HG02981 (cell line): ENCODE measurements around the gene SLC22A23.

Source experiments
- ATAC-seq: cut with Tn5 transposase; IDR thresholded peaks from one replicate; pipeline ENCODE4 v1.9.1; 2021; ENCODE audit warnings: mild to moderate bottlenecking, moderate library complexity; ENCODE audit not compliant: unreplicated experiment

SLC22A23 gene

GRCh38 chr6:3273707-3274521, 182.9 kb downstream of the SLC22A23 start:
- no peak for ATAC-seq

GRCh38 chr6:3272911-3273547, 183.8 kb downstream of the SLC22A23 start:
- no peak for ATAC-seq

DNA sequence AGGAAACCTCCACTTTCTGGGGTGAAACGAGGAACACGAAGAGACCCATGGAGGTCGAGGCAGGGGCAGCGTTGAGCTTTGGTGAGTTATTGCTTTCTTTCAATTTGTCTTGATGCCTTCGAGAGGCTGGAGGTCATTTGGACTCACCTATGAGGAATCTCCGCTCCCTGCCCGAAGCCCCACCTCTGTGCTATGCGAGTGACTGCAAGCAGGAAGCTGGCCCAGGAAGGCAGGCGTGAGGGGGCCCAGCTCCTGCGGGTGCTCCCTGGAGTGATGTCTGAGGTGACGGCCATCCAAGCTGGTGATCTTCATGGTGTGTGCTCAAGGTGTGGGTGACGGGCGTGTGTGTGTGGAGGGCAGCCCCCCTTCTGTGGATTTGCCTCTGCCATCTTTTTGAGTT, 185.1 kb downstream of the SLC22A23 start:
- ATAC-seq, result no peak

DNA sequence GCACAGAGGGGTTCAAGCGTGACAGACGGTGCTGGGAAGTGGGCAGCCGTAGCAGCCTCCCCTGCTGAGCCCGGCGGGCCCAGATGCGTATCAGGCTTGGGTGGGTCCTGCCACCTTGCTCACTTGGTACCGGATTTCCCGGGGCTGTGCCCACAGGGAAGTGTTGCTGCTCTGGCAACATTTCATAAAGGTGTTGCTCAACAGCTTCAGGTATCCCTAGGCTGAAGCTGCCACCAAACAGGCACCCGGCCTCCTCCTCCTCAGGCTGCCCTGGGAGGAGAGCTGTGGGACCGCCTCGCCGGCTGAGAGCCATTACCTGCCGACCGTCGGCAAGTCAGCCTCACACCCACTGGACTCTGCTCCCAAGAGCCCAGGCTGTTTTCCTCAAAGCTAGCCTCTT, 186.6 kb downstream of the SLC22A23 start:
- no peak for ATAC-seq

GRCh38 chr6:3269281-3269975, 187.4 kb downstream of the SLC22A23 start:
- no peak for ATAC-seq

GRCh38 chr6:3268680-3269079, 188.2 kb downstream of the SLC22A23 start:
- no peak for ATAC-seq

GRCh38 chr6:3267162-3267561, 189.7 kb downstream of the SLC22A23 start:
- ATAC-seq, result no peak

DNA sequence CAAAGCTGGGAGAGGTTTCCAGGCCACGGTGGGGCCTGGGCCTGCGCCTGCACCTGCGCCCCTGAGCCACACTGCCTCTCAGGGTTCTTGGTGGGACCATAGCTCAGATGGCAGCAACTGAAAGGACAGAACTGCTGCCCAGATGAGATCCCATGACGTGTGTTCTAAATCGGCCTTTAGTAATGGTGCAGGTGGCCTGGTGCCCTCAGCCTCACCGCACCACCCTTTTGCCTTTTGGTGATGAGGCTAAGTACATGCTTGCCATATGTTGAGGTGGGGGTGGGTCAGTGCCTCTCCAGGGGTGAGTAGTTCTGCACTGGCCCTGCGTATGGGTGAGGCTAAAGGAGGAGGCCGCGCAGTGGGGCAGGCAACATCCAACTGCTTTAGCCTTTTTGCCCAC, 190.7 kb downstream of the SLC22A23 start:
- ATAC-seq, result no peak

GRCh38 chr6:3265671-3266070, 191.2 kb downstream of the SLC22A23 start:
- no peak for ATAC-seq

GRCh38 chr6:3264356-3264755, 192.5 kb downstream of the SLC22A23 start:
- ATAC-seq, result no peak

DNA sequence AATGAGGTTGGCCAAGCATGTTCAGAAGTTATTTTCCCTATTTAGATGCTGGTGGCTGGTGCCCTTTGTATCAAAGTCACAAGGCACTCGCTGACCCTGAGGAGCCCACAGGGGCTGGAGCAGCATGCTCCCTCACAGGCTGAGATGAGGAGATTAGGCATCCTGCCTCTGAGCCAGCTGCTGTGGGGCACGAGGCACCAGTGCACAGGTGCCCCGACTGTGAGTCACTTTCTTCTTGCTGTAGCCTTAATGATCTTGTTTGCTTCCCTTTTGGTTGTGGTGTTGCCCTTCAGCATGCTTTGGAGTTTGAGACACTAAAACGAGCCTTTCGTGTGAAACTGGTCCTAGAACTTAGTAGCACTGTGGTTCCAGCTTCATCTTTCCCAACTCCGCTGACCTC, 193.8 kb downstream of the SLC22A23 start:
- no peak for ATAC-seq

DNA sequence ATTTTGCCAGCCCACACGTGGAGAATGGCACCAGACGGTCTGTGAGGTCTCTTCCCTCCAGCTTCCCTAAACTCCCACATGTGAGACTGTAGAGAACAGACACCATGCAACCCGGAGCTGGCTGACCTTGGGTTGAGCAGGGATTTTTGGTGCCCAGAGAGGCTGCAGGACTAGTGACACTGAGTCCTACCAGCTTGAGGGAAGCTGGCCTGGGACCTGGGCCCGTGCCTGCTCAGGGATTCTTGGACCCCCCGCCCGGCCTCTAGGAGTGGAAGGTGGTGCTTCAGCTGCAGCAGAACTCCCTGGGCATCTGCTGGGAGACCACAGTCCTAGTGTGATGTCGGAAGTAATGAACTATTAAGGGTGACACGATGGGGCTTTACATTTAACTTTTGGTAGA, 194.9 kb downstream of the SLC22A23 start:
- ATAC-seq, result no peak

DNA sequence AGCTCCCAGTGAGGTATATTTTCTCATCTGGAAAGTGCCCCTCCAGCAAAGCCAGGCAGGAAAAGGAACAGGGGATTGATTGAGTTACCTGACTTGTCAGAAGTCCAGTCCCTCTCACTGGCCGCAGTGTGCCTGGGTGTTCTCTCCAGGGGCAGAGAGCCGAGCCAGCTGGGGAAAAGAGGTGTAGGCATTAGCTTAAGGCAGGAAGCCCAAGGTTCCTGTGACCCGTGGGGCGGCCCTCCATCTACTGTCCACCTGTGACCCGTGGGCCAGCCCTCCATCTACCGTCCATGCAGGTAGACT, 195.4 kb downstream of the SLC22A23 start:
- no peak for ATAC-seq

DNA sequence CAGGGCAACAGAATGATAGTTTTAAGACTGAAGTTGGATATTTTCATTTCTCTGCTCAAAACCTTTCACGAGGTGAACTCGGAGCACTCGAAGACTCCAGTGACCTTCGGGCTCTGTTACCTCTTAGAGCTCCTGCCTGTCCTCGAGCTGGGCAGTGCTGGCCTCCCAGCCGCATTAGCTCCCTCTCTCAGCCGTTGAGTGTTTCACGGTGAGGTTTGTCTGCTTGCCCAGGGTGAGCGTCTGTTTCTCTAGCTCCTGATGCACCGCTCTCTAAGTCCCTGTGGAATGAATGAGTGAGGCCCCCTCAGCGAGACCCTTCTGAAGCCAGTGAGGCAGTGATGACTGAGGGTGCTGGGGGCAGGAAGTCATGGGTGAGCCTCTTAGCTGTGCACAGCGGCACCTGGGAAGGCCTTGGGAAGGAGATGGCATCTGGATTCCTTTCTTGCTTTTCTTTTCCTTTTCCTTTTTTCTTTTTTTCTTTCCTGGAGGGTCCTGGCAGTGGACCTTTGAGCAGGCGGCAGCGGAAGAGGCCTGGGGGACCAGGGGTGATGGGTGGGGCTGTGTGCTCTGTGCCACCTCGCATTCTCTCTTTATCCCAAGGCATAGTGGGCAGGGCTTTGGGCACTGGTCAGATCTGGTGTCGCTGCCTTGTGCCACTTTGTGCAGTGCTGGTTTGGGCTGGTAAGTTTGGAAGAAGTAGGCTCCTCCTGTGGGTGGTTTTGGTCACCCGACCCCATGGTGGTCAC, 195.9 kb downstream of the SLC22A23 start:
- ATAC-seq, result no peak

DNA sequence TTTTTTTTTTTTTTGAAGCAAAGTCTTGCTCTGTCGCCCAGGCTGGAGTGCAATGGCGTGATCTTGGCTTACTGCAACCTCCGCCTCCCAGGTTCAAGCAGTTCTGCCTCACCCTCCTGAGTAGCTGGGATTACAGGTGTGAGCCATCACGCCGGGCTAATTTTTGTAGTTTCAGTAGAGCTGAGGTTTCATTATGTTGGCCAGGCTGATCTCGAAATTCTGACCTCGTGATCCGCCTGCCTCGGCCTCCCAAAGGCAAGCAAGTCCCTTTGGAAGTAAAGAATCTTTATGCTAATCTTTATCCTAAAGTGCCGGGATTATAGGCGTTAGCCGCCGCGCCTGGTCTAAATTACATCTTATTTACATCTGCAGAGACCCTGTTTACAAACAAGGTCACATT, 196.6 kb downstream of the SLC22A23 start:
- no peak for ATAC-seq

GRCh38 chr6:3259491-3259958, 197.3 kb downstream of the SLC22A23 start:
- peak; percentile 25 for ATAC-seq

- ATAC-seq, result peak; percentile 72
Observed at GRCh38 chr6:3258720-3259490, 197.9 kb downstream of the SLC22A23 start, which contains the start of gene PSMG4. Gene PSMG4 (plus strand): TSS chr6:3258947. CDS start chr6:3259023, 76 bp downstream.

DNA sequence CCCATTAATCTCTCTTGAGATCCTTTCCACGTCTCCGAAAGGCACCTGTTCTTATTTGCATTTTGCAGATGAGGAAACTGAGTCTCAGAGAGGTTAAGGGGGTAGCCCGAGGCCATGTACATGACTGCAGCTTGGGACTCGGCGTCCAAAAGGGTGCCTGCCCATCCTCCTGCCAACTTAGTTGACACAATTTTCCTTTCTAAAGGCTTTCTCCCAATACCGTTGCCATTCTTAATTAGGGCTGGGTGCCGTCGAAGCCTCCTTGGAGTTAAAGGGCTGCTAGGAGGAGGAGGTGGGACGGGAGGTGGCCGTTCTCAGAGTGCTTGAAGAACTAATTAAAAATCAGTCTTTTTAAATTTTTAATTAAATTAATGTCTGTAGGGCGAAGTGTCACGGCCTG, 198.6 kb downstream of the SLC22A23 start:
- no peak for ATAC-seq

DNA sequence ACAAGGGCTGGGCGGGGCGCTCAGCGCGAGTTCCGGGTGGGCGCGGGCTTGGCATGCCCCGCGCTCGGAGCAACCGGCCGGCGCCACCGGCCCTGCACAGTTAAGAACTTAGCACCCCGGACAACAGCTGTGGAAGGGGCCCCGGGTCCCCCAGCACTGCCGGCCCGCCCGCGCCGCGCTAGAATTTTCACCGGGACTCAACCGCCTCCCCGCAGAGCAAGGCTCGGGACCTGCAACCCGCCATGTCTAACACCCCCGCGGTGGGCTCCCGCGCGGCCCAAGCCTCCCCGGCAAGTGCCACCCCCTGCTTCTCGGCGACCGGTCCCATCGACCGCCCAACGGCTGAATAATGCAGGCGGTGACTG, 203.3 kb downstream of the SLC22A23 start:
- ATAC-seq, result no peak

- ATAC-seq, result no peak
Observed at GRCh38 chr6:3252861-3253596, 203.8 kb downstream of the SLC22A23 start.
